Measurements from ENCODE around the gene CLEC11A.

GRCh38 chr19:50686310-50687032 lies 36.7 kb upstream of the CLEC11A start:
- TF ChIP-seq CTCF (IDR thresholded peaks at IDR 0.05; ENCODE audit: low read depth, low read length) (no peak), POLR2A (IDR thresholded peaks at IDR 0.05; ENCODE audit: extremely low read depth, insufficient read length) (no peak)
